ENCODE data around the gene HOXB4.

The HOXB4 gene

GRCh38 chr17:48601207-48601538, 23.0 kb upstream of the HOXB4 start:
- no peak for DNase-seq

GRCh38 chr17:48600244-48601098, 22.3 kb upstream of the HOXB4 start:
- DNase-seq: no peak

GRCh38 chr17:48599354-48599753, 21.2 kb upstream of the HOXB4 start:
- DNase-seq: no peak

GRCh38 chr17:48598736-48599135, 20.6 kb upstream of the HOXB4 start:
- no peak for DNase-seq

DNA sequence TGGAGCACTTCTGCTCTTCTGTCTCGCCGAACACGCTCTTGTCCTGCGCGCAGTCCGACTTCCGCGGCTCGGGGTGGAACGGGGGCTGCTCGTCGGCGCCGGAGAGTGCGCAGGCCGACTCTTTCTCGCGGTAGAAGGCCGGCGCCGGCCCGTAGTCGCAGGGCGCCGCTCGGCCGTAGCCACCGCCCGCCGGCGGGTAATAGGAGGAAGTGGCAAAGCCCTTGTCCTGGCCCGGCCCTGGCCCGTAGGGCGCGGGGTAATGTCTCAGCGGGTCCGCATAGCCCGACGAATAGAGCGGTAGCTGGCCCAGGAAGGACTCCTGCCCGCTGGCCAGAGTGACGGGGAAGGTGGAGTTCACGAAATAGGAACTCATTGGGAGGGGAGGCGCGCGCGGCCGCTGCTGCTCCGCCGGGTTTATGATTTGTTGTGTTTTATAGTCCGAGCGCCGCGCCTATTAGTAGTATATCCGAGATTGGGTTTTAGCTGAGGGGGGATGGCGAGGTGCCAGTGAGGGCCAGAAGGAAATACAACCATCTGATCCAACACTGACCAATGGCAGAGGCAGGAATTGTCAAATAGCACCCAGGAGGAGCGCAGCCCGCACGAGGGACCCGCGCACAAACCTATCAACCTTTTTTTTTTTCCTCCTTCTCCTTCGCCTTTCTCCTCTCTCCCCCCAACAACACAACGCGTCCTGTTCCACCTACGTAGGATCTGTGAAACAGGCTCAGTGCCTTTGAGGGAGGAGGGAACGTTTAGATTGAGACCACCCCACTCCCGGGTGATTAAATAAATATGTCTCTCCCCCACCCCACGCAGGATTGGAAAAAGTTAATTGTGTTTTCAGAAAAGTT, 19.9 kb upstream of the HOXB4 start:
- no peak for DNase-seq

- DNase-seq: no peak
These were observed 19.3 kb upstream of the HOXB4 start for GRCh38 chr17:48597528-48597777.

- DNase-seq: no peak
These were observed 18.8 kb upstream of the HOXB4 start for GRCh38 chr17:48596735-48597527.

- no peak for DNase-seq
These were observed 18.0 kb upstream of the HOXB4 start for GRCh38 chr17:48596000-48596734.

GRCh38 chr17:48595278-48595999, 17.3 kb upstream of the HOXB4 start:
- DNase-seq: no peak

DNA sequence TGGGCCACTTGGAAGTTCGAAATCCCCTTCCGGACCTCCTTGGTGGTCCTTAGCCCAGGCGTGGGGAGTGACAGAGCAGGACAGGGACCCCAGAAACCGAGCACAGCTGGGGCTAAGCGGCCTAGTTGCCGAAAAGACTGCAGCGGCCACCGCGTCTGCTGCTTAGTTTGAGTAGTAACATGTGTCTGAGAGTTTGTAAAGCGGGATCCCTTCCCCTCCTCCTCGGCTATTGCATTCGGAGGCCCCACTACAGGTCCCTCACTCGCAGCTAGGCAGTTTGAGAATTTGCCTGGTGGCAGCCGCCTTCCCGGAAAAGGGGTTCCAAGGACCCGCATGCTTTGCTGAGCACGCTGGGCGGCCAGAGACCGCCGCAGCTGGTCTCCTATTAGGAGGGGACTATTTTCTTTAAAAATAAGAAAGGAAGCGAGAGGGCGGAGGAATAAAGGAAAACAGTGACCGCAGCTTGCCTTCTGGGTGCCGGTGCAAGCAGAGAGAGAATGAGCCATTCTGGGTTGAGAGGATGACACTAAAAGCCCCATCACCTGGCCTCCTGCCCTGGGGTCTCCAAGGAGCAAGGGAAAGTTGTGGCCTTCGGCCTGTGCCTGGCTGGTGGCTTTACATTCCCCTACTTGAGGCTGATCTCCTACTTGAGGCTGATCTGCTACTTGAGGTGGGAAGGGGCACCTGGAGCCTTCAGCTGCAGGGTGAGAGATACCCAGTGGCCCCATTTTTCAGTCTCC, 16.6 kb upstream of the HOXB4 start:
- DNase-seq: no peak

GRCh38 chr17:48593840-48594537, 15.8 kb upstream of the HOXB4 start:
- DNase-seq: peak; percentile 13

DNA sequence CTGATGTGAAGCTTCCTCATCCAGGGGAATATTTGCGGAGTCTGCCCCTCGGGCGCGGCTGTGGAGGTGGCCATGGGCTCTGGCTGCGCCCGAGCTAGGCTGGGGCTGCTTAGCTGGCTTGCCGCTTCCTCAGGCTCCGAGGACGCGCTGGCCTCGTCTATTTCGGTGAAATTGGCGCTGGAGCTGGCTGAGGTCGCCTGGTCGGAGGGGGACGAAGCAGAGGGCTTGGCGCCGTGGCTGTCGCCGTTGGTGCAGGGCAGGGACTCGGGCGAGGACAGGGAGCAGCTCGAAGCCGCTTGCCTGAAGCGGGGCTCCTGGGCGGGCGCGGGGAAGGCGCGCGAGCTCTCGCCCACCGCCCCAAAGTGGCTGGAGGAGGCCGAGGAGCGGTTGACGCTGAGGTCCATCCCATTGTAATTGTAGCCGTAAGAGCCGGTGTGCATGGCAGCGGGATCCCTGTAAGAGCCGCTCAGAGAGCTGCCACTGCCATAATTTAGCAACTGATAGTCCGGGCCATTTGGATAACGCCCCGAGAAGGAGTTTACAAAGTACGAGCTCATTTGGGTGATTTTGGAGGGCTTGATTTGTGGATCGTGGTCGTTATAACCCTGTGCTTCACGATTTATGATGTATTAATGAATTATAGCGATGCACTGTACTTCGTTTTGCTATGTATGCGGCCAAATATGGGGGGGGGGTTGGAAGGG, 15.1 kb upstream of the HOXB4 start, which contains the start of gene HOXB5:
Gene HOXB5, minus strand, starts transcription at position 654 of the 704 bp plus-strand sequence. Its CDS starts 97 bp downstream, at position 557.
- DNase-seq: no peak

- DNase-seq: no peak
These were observed 14.4 kb upstream of the HOXB4 start for GRCh38 chr17:48592577-48592976.

GRCh38 chr17:48592057-48592514, 13.9 kb upstream of the HOXB4 start:
- no peak for DNase-seq

DNA sequence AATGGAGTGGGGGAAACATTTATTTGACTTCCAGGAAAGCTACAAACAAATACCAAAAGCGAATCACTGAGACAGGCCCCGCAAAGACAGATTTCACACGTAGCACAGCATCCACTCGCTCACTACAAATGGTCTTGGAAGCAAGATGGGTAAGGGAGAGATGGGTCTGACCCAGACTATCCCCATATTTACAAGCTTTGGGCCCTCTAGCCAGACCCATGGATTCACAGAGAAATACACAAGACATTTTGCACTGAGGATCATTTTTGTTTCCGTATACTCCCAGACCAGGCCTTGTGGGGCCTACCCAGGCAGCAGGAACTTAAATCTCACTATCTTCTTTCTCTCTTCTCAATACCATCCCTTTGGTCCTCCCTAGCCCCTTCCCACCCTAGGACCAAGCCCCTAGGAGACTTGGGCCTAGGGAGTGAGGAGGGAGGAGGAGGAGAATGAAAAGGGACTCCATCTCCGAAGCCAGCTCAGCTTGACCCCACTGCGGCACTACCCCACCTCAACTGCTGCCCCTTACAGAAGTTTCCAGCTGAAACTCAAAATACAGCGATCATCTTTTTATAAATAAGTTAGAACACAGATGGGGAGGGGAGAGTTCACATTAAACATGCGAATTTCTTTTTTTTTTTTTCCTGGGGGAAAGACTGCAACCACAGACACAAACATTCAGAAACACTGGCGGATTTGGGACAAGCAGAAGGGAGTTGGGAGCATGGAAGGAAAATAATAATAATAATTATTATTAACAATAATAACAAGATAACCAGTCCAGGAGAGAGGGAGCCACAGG, 13.3 kb upstream of the HOXB4 start:
- DNase-seq: no peak

DNA sequence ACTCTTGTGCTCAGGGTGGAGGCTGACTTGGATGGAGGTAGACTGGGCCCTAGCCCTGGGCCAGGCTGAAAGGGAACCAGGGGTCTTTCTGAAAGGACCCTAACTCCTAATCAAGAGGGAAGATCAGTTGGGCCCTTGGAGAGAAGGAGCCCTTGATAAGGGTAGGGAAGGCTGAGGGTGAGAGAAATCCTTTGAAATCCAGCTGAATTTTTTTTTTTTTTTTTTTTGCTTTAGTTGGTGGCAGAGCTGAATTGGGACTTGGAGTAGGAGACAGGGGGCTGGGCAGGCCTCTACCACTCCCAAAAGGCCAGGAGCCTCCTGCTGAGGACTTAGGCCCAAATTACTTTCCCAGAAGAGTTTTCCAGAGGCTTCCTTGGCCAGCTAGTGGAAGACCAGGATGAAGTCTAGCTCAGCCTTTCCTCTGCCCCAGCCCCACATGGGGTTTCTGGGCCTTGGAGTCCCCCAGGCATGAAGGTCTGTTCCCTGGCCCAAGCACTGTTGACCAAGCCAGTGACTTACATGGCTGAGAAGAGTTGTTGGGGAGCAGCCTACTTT, 12.5 kb upstream of the HOXB4 start:
- no peak for DNase-seq

- no peak for DNase-seq
These were observed 11.9 kb upstream of the HOXB4 start, which contains the start of gene HOXB3 for GRCh38 chr17:48589831-48590606. TSS of gene HOXB3 (minus strand) at chr17:48590241. CDS start at chr17:48552474, 37,767 bp downstream.
